Measurements from ENCODE around the gene KCNK10. TPM values are rescaled to one million over a fixed set of nuclear protein-coding genes. Genes with fewer than 3 reads are reported as not detected.

Gene KCNK10
- polyA plus RNA-seq, 4 donors, result 1.9 to 3.6 (median 2.6) TPM

GRCh38 chr14:88201851-88202250 lies 121.2 kb downstream of the KCNK10 start:
- H3K36me3 ChIP-seq (ENCODE audit: control insufficient read depth in 3 of 3, insufficient read depth in 2 of 3, low read depth in 1 of 3, low read length in 3 of 3), result no peaks in the 10 kb centered on the region
- FAIRE-seq, result no peak

GRCh38 chr14:88199882-88200281 lies 123.2 kb downstream of the KCNK10 start:
- DNase-seq, result no peak
- no peak for FAIRE-seq
- Histone ChIP-seq H3K4me1 (ENCODE audit: control insufficient read depth in 3 of 3, insufficient read depth in 2 of 3, low read depth in 1 of 3, low read length in 2 of 3) (peaks cover 0 to 12% (median 0%) of the 10 kb centered on the region in 3 donors), H3K27me3 (ENCODE audit: control insufficient read depth in 3 of 3, insufficient read depth in 3 of 3, low read length in 3 of 3) (no peaks in the 10 kb centered on the region), H3K9me3 (ENCODE audit: control insufficient read depth in 2 of 2, insufficient read depth in 1 of 2, low read depth in 1 of 2, low read length in 1 of 2) (no peaks in the 10 kb centered on the region), H3K36me3 (ENCODE audit: control insufficient read depth in 3 of 3, insufficient read depth in 2 of 3, low read depth in 1 of 3, low read length in 3 of 3) (no peaks in the 10 kb centered on the region), H3K27ac (ENCODE audit: low read depth in 1 of 3, low read length in 2 of 3) (no peak overlapping the region), H3K4me3 (ENCODE audit: low read depth in 1 of 3, low read length in 3 of 3) (no peak overlapping the region)
- WGBS, 3 donors, result 93 to 97% (median 93%) methylated on average over 1 of the region's 1 CpG

More at GRCh38 chr14:88201851-88202250, 121.2 kb downstream of the KCNK10 start:
- Histone ChIP-seq H3K9me3 (ENCODE audit: control insufficient read depth in 2 of 2, insufficient read depth in 1 of 2, low read depth in 1 of 2, low read length in 1 of 2) (no peaks in the 10 kb centered on the region), H3K4me3 (ENCODE audit: low read depth in 1 of 3, low read length in 3 of 3) (no peak overlapping the region), H3K27me3 (ENCODE audit: control insufficient read depth in 3 of 3, insufficient read depth in 3 of 3, low read length in 3 of 3) (no peaks in the 10 kb centered on the region), H3K4me1 (ENCODE audit: control insufficient read depth in 3 of 3, insufficient read depth in 2 of 3, low read depth in 1 of 3, low read length in 2 of 3) (peaks cover 0 to 12% (median 0%) of the 10 kb centered on the region in 3 donors), H3K27ac (ENCODE audit: low read depth in 1 of 3, low read length in 2 of 3) (no peak overlapping the region)
- peak in 1 of 2 donors; percentile 15 for DNase-seq
- WGBS, 3 donors, result 78 to 80% (median 78%) methylated on average over 2 of the region's 2 CpGs

- no peak for FAIRE-seq
- WGBS, 3 donors, result 82 to 100% (median 97%) methylated on average over 1 of the region's 1 CpG
- no peak overlapping the region for H3K4me3 ChIP-seq (ENCODE audit: low read depth in 1 of 3, low read length in 3 of 3)
Measured at GRCh38 chr14:88198446-88198845, 124.6 kb downstream of the KCNK10 start.

GRCh38 chr14:88196925-88197324 lies 126.1 kb downstream of the KCNK10 start:
- FAIRE-seq (no peak), DNase-seq (no peak)

More at GRCh38 chr14:88198446-88198845, 124.6 kb downstream of the KCNK10 start:
- Histone ChIP-seq H3K36me3 (ENCODE audit: control insufficient read depth in 3 of 3, insufficient read depth in 2 of 3, low read depth in 1 of 3, low read length in 3 of 3) (no peaks in the 10 kb centered on the region), H3K9me3 (ENCODE audit: control insufficient read depth in 2 of 2, insufficient read depth in 1 of 2, low read depth in 1 of 2, low read length in 1 of 2) (no peaks in the 10 kb centered on the region), H3K27ac (ENCODE audit: low read depth in 1 of 3, low read length in 2 of 3) (no peak overlapping the region), H3K27me3 (ENCODE audit: control insufficient read depth in 3 of 3, insufficient read depth in 3 of 3, low read length in 3 of 3) (no peaks in the 10 kb centered on the region), H3K4me1 (ENCODE audit: control insufficient read depth in 3 of 3, insufficient read depth in 2 of 3, low read depth in 1 of 3, low read length in 2 of 3) (peaks cover 0 to 10% (median 0%) of the 10 kb centered on the region in 3 donors)
- DNase-seq, result no peak

GRCh38 chr14:88196116-88196890 lies 126.8 kb downstream of the KCNK10 start:
- no peaks in the 10 kb centered on the region for H3K9me3 ChIP-seq (ENCODE audit: control insufficient read depth in 2 of 2, insufficient read depth in 1 of 2, low read depth in 1 of 2, low read length in 1 of 2)
- 70 to 91% (median 79%) methylated on average over 7 of the region's 7 CpGs for WGBS, 3 donors
- no peak for DNase-seq
- H3K4me3 ChIP-seq (ENCODE audit: low read depth in 1 of 3, low read length in 3 of 3), result no peak overlapping the region
- no peak overlapping the region for H3K27ac ChIP-seq (ENCODE audit: low read depth in 1 of 3, low read length in 2 of 3)
- no peaks in the 10 kb centered on the region for H3K4me1 ChIP-seq (ENCODE audit: control insufficient read depth in 3 of 3, insufficient read depth in 2 of 3, low read depth in 1 of 3, low read length in 2 of 3)
- H3K36me3 ChIP-seq (ENCODE audit: control insufficient read depth in 3 of 3, insufficient read depth in 2 of 3, low read depth in 1 of 3, low read length in 3 of 3), result no peaks in the 10 kb centered on the region
- FAIRE-seq, result no peak
- H3K27me3 ChIP-seq (ENCODE audit: control insufficient read depth in 3 of 3, insufficient read depth in 3 of 3, low read length in 3 of 3), result peaks cover 0 to 3% (median 0%) of the 10 kb centered on the region in 3 donors

More at GRCh38 chr14:88196925-88197324, 126.1 kb downstream of the KCNK10 start:
- WGBS, 3 donors, result 59 to 92% (median 69%) methylated on average over 1 of the region's 1 CpG
- no peaks in the 10 kb centered on the region for H3K9me3 ChIP-seq (ENCODE audit: control insufficient read depth in 2 of 2, insufficient read depth in 1 of 2, low read depth in 1 of 2, low read length in 1 of 2)
- no peak overlapping the region for H3K27ac ChIP-seq (ENCODE audit: low read depth in 1 of 3, low read length in 2 of 3)
- peaks cover 0 to 3% (median 0%) of the 10 kb centered on the region in 3 donors for H3K4me1 ChIP-seq (ENCODE audit: control insufficient read depth in 3 of 3, insufficient read depth in 2 of 3, low read depth in 1 of 3, low read length in 2 of 3)
- H3K36me3 ChIP-seq (ENCODE audit: control insufficient read depth in 3 of 3, insufficient read depth in 2 of 3, low read depth in 1 of 3, low read length in 3 of 3), result no peaks in the 10 kb centered on the region
- no peak overlapping the region for H3K4me3 ChIP-seq (ENCODE audit: low read depth in 1 of 3, low read length in 3 of 3)
- peaks cover 0 to 3% (median 0%) of the 10 kb centered on the region in 3 donors for H3K27me3 ChIP-seq (ENCODE audit: control insufficient read depth in 3 of 3, insufficient read depth in 3 of 3, low read length in 3 of 3)

GRCh38 chr14:88195676-88196075 lies 127.4 kb downstream of the KCNK10 start:
- Histone ChIP-seq H3K36me3 (ENCODE audit: control insufficient read depth in 3 of 3, insufficient read depth in 2 of 3, low read depth in 1 of 3, low read length in 3 of 3) (no peaks in the 10 kb centered on the region), H3K4me1 (ENCODE audit: control insufficient read depth in 3 of 3, insufficient read depth in 2 of 3, low read depth in 1 of 3, low read length in 2 of 3) (no peaks in the 10 kb centered on the region), H3K27ac (ENCODE audit: low read depth in 1 of 3, low read length in 2 of 3) (no peak overlapping the region), H3K27me3 (ENCODE audit: control insufficient read depth in 3 of 3, insufficient read depth in 3 of 3, low read length in 3 of 3) (peaks cover 0 to 3% (median 0%) of the 10 kb centered on the region in 3 donors), H3K4me3 (ENCODE audit: low read depth in 1 of 3, low read length in 3 of 3) (no peak overlapping the region), H3K9me3 (ENCODE audit: control insufficient read depth in 2 of 2, insufficient read depth in 1 of 2, low read depth in 1 of 2, low read length in 1 of 2) (no peaks in the 10 kb centered on the region)
- DNase-seq (peak in 1 of 2 donors; percentile 18), FAIRE-seq (no peak)
- 40 to 74% (median 58%) methylated on average over 7 of the region's 7 CpGs for WGBS, 3 donors

- Histone ChIP-seq H3K27ac (ENCODE audit: low read depth in 1 of 3, low read length in 2 of 3) (no peak overlapping the region), H3K9me3 (ENCODE audit: control insufficient read depth in 2 of 2, insufficient read depth in 1 of 2, low read depth in 1 of 2, low read length in 1 of 2) (no peaks in the 10 kb centered on the region), H3K4me3 (ENCODE audit: low read depth in 1 of 3, low read length in 3 of 3) (no peak overlapping the region), H3K27me3 (ENCODE audit: control insufficient read depth in 3 of 3, insufficient read depth in 3 of 3, low read length in 3 of 3) (peaks cover 0 to 3% (median 0%) of the 10 kb centered on the region in 3 donors), H3K36me3 (ENCODE audit: control insufficient read depth in 3 of 3, insufficient read depth in 2 of 3, low read depth in 1 of 3, low read length in 3 of 3) (no peaks in the 10 kb centered on the region), H3K4me1 (ENCODE audit: control insufficient read depth in 3 of 3, insufficient read depth in 2 of 3, low read depth in 1 of 3, low read length in 2 of 3) (peaks cover 0 to 8% (median 0%) of the 10 kb centered on the region in 3 donors)
- peak; percentile 52 to 62 for DNase-seq
- no peak for FAIRE-seq
- WGBS, 3 donors, result 15 to 43% (median 27%) methylated on average over 8 of the region's 8 CpGs
Measured at GRCh38 chr14:88194531-88194930, 128.5 kb downstream of the KCNK10 start.

- Histone ChIP-seq H3K9me3 (ENCODE audit: control insufficient read depth in 2 of 2, insufficient read depth in 1 of 2, low read depth in 1 of 2, low read length in 1 of 2) (no peaks in the 10 kb centered on the region), H3K27ac (ENCODE audit: low read depth in 1 of 3, low read length in 2 of 3) (no peak overlapping the region), H3K4me1 (ENCODE audit: control insufficient read depth in 3 of 3, insufficient read depth in 2 of 3, low read depth in 1 of 3, low read length in 2 of 3) (peaks cover 0 to 19% (median 0%) of the 10 kb centered on the region in 3 donors), H3K36me3 (ENCODE audit: control insufficient read depth in 3 of 3, insufficient read depth in 2 of 3, low read depth in 1 of 3, low read length in 3 of 3) (no peaks in the 10 kb centered on the region), H3K4me3 (ENCODE audit: low read depth in 1 of 3, low read length in 3 of 3) (no peak overlapping the region), H3K27me3 (ENCODE audit: control insufficient read depth in 3 of 3, insufficient read depth in 3 of 3, low read length in 3 of 3) (peaks cover 0 to 3% (median 0%) of the 10 kb centered on the region in 3 donors)
- 58 to 66% (median 65%) methylated on average over 2 of the region's 2 CpGs for WGBS, 3 donors
- FAIRE-seq, result no peak
- no peak for DNase-seq
Measured at GRCh38 chr14:88191605-88192004, 131.5 kb downstream of the KCNK10 start.
